Vagina (tissue), 2 donors: ENCODE results near the gene PYGL. TPM values are rescaled to one million over a fixed set of nuclear protein-coding genes. Genes with fewer than 3 reads are reported as not detected.

Source experiments
- DNase-seq, 2 donors: peaks; one replicate each; pipeline ENCODE4 v3.0.0-alpha.2; 2017; ENCODE audit errors: extremely low spot score in 2 of 2
- H3K27ac ChIP-seq: fragments of 200-600 bp; sonication (generic); one replicate; pipeline ENCODE4 v1.5.1; 2019
- H3K27me3 ChIP-seq: fragments of 200-600 bp; sonication (generic); one replicate; pipeline ENCODE4 v1.5.1; 2019
- H3K36me3 ChIP-seq, 2 donors: fragments of 200-600 bp; sonication (generic); one replicate each; pipeline ENCODE4 v1.5.1; 2017 to 2019
- H3K4me1 ChIP-seq: fragments of 200-600 bp; sonication (generic); one replicate; pipeline ENCODE4 v1.5.1; 2019
- H3K4me3 ChIP-seq, 2 donors: fragments of 200-600 bp; sonication (generic); 1 replicate in 1 of 2; 2 replicates in 1 of 2; pipeline ENCODE4 v1.5.1; 2016 to 2019
- H3K9me3 ChIP-seq: fragments of 200-600 bp; sonication (generic); one replicate; pipeline ENCODE4 v1.5.1; 2019
- POLR2A ChIP-seq, 2 donors: fragments of 450-650 bp; IDR thresholded peaks; one replicate each; pipeline ENCODE4 v1.6.1; 2017; ENCODE audit warnings: antibody characterized with exemption in 2 of 2, mild to moderate bottlenecking in 2 of 2, moderate library complexity in 2 of 2
- POLR2AphosphoS5 ChIP-seq, 2 donors: sonication (generic); formaldehyde crosslinking; IDR thresholded peaks; one replicate each; pipeline ENCODE4 v1.9.0; 2017; ENCODE audit warnings: antibody characterized with exemption in 2 of 2, mild to moderate bottlenecking in 2 of 2, low read depth in 1 of 2; ENCODE audit not compliant: insufficient read depth in 1 of 2
- intact Hi-C: fragments of 100-400 bp; cut with DNase I; formaldehyde crosslinking; loops from one replicate; pipeline ENCODE4 v1.15.1; 2023
- total RNA-seq: library from RNA; depleted of rRNA; stranded (reverse); fragments of >200 nt; gene quantifications from one replicate; pipeline ENCODE4 v1.2.3, GENCODE V29; 2016
- TF ChIP-seq, protein P1 (sequence below), 3 experiments: fragments of 450-650 bp in 2 of 3; fragments of 200-600 bp in 1 of 3; sonication (generic) in 1 of 3; IDR thresholded peaks; one replicate each; pipeline ENCODE4 v1.5.1; 2017 to 2019; ENCODE audit warnings: antibody characterized with exemption in 3 of 3, mild to moderate bottlenecking in 2 of 3, moderate library complexity in 2 of 3

PYGL gene
- total RNA-seq, 1 donor from 2014 or later = 84.0 TPM

DNA sequence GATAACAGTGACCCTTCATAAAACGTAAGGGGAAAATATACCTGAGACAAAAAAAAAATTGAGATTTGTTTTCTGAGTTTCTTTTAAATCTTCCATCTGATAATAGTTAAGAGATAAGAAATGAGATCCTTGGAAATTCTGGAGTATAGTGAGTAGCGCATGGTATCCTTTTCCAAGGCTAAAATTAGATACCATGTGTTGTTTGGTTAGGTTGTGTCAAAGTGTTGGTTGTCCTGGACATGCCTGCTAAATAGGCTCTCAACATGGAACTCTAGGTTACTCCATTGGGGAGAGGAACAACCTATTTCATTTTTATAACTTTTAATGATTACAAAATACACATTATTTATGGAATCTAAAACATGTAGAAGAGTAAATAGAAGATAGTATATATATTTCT, 14.8 kb downstream of the PYGL start:
- TF ChIP-seq POLR2AphosphoS5 (IDR thresholded peaks at IDR 0.05; ENCODE audit: insufficient read depth in 1 of 2, low read depth in 1 of 2) = no peak
- TF ChIP-seq POLR2A (IDR thresholded peaks at IDR 0.05) = no peak
- TF ChIP-seq, protein P1, sequence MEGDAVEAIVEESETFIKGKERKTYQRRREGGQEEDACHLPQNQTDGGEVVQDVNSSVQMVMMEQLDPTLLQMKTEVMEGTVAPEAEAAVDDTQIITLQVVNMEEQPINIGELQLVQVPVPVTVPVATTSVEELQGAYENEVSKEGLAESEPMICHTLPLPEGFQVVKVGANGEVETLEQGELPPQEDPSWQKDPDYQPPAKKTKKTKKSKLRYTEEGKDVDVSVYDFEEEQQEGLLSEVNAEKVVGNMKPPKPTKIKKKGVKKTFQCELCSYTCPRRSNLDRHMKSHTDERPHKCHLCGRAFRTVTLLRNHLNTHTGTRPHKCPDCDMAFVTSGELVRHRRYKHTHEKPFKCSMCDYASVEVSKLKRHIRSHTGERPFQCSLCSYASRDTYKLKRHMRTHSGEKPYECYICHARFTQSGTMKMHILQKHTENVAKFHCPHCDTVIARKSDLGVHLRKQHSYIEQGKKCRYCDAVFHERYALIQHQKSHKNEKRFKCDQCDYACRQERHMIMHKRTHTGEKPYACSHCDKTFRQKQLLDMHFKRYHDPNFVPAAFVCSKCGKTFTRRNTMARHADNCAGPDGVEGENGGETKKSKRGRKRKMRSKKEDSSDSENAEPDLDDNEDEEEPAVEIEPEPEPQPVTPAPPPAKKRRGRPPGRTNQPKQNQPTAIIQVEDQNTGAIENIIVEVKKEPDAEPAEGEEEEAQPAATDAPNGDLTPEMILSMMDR (IDR thresholded peaks at IDR 0.05) = no peak
- Histone ChIP-seq H3K36me3 (peaks cover 0 to 52% of the 10 kb centered on the region in 2 donors), H3K27ac (no peak overlapping the region), H3K9me3 (no peaks in the 10 kb centered on the region), H3K27me3 (no peaks in the 10 kb centered on the region), H3K4me3 (no peak overlapping the region), H3K4me1 (no peaks in the 10 kb centered on the region)
- intact Hi-C loops = no loop called here
- no peak for DNase-seq

DNA sequence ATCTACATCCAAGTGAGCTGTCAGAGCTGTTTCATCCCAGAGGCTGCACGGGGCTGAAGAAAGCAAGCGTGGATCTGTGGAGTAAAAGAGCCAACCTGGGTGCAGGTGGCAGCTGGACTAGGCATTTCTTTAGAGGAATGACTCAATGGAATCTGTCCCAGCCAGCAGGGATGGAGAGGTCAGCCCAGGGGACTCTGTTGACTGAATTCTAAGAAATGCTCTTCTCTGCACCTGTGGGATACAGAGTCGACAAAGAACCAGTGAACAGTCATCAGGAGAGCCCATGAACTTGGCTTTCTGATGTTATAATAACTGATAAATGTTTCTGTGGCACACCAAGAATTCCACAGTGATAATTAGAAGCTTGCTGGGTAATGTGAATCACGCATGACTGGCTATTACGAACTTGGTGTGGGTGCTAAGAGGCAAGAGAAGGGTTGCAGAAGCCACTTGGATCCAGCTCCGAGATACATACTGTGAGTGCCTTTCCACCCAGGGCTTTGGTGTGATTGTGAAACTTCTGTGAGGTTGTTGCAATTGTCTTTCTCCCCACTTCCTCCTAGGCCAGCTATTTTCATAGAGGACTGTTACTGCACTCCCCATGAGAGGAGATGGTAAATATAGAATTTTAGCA, 16.2 kb downstream of the PYGL start:
- no peaks in the 10 kb centered on the region for H3K4me1 ChIP-seq
- no peak overlapping the region for H3K27ac ChIP-seq
- no peaks in the 10 kb centered on the region for H3K9me3 ChIP-seq
- no peaks in the 10 kb centered on the region for H3K27me3 ChIP-seq
- intact Hi-C loops = no loop called here
- H3K36me3 ChIP-seq = peaks cover 0 to 58% of the 10 kb centered on the region in 2 donors
- TF ChIP-seq POLR2A (IDR thresholded peaks at IDR 0.05) (no peak), POLR2AphosphoS5 (IDR thresholded peaks at IDR 0.05; ENCODE audit: insufficient read depth in 1 of 2, low read depth in 1 of 2) (no peak)
- TF ChIP-seq, protein P1 (IDR thresholded peaks at IDR 0.05) = no peak
- no peak for DNase-seq
- H3K4me3 ChIP-seq = no peak overlapping the region

DNA sequence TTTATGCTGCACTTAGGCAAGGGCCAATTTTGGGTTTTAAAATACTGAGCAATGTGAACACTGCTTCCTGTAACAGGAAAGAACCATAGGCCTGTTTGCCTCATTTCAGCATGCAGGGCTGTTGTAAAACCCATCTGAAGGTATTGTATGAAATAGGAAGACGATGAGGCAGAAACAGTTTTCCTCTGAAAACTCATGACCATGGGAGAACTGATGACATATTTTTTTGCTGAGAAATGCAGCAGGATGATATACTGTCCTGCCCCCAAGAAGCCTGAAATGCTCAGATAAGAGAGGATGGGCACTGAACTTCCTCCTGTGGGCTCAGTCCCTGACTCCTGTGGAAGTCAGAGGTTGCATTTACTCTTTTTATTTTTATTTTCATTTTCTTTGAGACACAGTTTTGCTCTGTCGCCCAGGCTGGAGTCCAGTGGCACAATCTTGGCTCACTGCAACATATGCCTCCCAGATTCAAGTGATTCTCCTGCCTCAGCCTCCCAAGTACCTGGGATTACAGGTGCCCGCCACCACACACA, 17.4 kb downstream of the PYGL start:
- Histone ChIP-seq H3K36me3 (peaks cover 0 to 53% of the 10 kb centered on the region in 2 donors), H3K4me1 (no peaks in the 10 kb centered on the region), H3K4me3 (no peak overlapping the region), H3K27me3 (no peaks in the 10 kb centered on the region), H3K9me3 (no peaks in the 10 kb centered on the region), H3K27ac (no peak overlapping the region)
- no peak for DNase-seq
- TF ChIP-seq POLR2AphosphoS5 (IDR thresholded peaks at IDR 0.05; ENCODE audit: insufficient read depth in 1 of 2, low read depth in 1 of 2) = no peak
- no peak for TF ChIP-seq POLR2A (IDR thresholded peaks at IDR 0.05)
- TF ChIP-seq, protein P1 (IDR thresholded peaks at IDR 0.05) = no peak
- intact Hi-C loops = no loop called here

DNA sequence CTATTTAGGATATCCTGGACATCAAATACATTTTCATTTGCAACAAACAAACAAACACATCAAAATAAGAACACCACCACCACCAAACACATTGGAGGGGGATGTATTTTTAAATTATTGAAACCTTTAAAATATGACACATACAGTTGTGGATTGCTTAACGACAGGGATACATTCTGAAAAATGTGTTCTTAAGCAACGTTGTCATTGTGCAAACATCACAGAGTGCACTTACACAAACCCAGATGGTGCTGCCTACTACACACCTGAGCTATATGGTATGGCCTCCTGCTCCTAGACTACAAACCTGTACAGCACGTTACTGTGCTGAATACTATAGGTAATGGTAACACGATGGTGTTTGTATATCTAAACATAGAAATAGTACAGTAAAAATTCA, 19.4 kb downstream of the PYGL start:
- Histone ChIP-seq H3K27me3 (no peaks in the 10 kb centered on the region), H3K36me3 (peaks cover 0 to 34% of the 10 kb centered on the region in 2 donors), H3K9me3 (no peaks in the 10 kb centered on the region), H3K27ac (no peak overlapping the region), H3K4me3 (no peak overlapping the region), H3K4me1 (no peaks in the 10 kb centered on the region)
- DNase-seq = no peak
- intact Hi-C loops = no loop called here
- no peak for TF ChIP-seq POLR2A (IDR thresholded peaks at IDR 0.05)
- no peak for TF ChIP-seq POLR2AphosphoS5 (IDR thresholded peaks at IDR 0.05; ENCODE audit: insufficient read depth in 1 of 2, low read depth in 1 of 2)
- TF ChIP-seq, protein P1 (IDR thresholded peaks at IDR 0.05) = no peak

DNA sequence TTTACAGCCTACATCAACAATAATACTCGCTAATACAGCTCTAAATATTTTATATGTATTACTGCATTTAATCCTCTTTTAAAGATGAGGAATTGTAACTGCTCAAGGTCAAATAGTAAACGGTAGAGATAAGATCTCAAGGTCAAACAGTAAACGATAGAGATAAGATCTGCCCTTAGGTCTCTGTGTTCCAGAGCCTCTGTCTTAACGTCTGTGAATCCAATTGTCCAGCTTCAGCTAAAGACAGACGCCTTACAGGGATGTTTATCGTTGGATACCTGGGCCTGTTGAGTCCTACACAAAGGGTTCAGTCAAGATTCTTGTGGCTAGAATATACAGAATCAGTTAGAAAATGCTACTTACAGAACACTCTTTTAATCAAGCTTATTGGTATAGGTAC, 20.0 kb downstream of the PYGL start:
- intact Hi-C loops = no loop called here
- Histone ChIP-seq H3K4me3 (no peak overlapping the region), H3K36me3 (peaks cover 0 to 27% of the 10 kb centered on the region in 2 donors), H3K27ac (no peak overlapping the region), H3K27me3 (no peaks in the 10 kb centered on the region), H3K4me1 (no peaks in the 10 kb centered on the region), H3K9me3 (no peaks in the 10 kb centered on the region)
- no peak for DNase-seq
- no peak for TF ChIP-seq POLR2A (IDR thresholded peaks at IDR 0.05)
- TF ChIP-seq POLR2AphosphoS5 (IDR thresholded peaks at IDR 0.05; ENCODE audit: insufficient read depth in 1 of 2, low read depth in 1 of 2) = no peak
- TF ChIP-seq, protein P1 (IDR thresholded peaks at IDR 0.05) = no peak
